ELR (cell line): ENCODE results near the gene DUSP8.

ENCODE experiments used
- DNase-seq: peaks from one replicate; pipeline ENCODE4 v3.0.0-alpha.2; 2015; ENCODE audit warnings: low read depth

The DUSP8 gene

DNA sequence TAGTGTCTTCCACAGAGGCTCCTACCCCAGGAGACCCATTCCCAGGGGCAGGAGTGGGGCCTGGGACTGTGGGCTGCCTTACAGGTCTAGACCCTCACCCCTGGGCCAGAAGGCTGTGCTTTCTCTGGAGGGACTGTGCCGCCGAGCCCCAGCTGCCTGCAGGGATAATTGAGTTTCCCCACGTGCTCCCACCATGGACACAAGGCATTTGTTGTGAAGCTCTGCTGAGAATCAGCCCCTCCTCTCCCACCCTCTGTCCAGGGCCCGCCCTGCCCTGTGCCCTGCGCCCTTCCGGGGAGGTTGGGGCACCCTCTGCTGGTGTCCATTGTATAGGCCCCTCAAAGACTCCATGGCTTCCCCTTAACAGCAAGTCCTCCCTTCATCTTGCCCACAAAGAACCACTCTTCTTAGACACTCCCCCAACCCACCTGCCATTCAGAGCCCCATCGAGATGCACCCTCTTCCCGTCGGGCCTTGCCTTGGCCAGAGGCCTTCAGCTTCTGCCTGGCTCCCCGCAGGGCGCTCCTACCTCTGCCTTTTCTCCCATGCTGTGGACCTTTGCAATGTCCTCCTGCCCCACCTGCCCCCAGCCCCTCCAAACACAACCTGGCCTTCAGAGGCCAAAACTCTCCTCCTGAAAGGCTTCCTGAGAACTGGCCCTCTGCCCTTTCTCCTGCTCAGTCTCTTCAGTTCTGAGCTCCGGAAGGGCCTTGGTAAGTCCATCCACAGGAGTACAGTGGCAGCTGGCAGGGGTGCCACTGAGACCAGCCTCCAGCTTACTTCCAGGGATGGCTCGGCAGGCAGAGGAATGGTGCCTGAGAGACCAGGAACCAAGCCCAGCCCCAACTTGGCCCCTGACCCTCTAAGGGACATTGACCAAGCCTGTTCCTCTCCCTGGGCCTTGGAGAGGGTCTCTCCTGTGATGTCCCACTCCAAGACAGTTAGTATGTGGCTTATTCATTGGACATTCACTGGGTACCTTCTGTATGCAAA lies 22.4 kb downstream of the DUSP8 start:
- DNase-seq = no peak

DNA sequence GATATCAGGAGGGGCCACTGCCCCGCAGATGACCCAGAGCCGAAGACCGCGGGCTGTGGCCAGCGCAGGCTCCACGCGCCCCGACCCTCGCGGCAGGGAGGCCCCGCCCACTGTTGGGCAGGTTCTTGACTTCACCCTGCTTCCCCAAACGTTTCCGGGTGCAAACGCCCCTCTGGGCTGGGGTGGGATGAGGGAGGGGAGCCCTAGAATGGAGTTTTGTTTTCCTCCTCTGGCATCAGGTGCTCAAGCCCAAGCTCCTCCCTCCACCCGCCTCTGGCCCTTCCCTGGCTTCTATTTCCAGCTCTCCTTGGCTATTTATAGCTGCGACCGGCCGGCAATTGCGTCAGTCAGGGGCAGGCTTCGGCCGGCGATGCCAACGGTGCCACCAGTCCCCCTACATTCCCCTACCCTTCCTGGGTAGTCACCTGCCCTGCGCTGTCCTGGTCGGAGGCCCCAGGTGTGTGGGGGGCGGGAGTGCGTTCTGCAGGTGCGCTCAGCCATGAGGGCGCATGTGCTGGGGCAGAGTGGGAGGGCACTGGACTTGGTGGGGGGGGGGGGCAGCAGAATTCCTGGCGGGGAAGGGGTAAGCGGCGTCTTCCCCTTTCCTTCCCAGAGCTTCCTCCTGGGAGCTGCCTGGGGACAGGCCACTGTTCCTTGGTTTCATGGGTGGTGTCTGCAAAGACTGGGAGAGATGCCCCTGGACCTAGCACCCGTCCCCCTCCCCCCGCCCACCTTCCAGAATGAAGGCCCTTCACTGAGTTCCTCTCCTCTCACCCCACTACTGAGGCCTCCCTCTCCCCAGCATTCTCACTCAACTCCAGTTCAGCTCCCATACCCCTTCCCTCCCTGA lies 23.6 kb downstream of the DUSP8 start:
- peak; percentile 28 for DNase-seq

DNA sequence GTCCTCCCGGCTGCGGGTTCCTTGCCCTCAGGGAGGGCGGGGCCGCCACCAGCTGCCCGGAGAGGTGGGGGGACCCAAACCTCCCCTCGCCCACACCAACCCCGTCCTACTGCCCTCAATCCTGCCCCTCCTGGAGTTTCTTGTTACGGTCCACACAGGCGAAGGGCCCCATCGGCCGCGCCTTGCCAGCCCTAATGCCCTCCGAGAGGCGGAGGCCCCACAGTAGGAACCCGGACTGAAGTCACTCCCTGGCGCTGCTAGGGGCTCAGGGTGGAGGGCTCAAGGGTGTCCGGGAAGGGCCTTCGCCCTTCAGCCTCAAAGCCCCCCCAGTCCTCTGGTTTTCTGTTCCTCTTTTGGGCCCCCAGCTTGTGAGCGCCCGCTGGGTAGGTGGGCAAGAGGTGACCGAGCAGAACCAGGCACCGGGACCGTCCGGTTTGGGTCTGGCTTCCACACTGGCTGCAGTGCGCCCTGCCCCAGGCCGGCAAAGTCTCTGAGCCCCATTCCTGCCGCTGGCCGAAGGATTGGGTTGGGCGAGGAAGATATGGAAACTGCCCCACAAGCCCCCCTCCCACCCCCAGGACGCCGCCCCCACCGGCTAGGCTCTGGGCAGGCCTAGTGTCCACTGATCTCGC lies 24.5 kb downstream of the DUSP8 start:
- DNase-seq = no peak

DNA sequence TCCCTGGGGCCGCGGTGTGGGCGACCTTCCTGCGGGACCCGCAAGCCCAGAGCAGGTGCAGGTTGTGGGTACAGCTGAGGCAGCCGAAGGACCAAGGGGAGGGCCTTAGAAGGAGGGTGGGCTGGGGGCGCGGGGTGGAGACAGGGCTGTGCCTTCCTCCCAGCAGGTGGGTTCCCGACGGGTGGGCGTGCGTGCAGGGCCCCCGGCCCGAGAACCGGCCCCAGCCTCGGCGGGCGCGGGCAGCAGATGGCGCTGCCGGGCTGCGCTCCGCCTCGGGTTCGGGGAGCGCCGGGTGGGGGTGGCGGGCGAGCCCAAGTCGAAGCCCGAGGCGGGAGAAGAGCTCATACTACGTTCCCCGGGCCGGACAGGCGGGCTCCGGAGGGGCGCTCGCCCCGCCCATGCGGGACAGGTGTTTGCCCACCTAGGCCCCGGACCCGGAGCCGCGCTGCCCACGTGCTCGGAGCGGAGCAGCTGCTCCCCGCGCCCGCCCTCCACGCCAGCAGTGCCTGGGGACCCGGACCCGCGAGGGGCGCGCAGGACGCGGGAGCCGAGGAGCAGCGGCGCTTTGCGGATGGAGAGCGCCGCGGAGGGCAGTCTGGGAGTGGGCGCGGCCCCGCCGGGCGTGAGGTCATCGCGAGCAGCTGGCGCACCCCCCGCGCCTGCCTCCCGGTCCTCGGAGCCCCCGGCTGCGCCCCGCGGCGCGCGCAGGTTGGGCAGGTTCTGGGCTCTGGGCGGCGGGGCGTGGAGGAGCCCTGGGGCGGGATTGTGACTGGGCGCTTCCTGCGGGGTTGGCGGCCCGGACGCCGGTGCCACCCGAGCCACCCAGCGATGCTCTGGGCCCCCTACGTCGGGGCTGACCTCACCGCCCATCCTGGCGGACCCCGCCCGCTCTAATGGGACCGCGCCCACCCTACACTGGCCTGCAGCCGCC lies 25.3 kb downstream of the DUSP8 start:
- peak; percentile 57 for DNase-seq

DNA sequence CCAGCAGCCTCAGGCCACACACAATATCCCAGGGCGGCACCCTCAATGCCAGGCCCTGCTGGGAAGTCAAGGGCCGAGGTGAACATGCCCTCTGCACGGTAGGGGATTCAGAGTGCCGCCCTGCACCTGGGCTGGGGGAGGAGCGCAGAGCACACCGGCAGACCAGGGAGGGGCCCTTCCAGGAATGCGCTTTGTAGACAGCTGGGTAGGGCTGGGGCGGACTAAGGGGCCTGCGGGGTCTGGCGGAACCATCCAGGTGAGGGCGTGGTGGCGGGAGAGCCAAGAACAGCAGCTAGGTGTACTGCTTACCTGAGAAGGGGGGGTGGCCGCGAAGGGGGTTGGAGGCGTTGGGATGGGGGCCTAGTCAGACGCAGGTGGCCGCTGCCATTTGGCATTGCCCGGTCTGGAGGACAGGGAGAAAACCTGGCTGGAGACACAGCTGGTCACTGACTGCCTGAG lies 26.0 kb downstream of the DUSP8 start:
- no peak for DNase-seq

DNA sequence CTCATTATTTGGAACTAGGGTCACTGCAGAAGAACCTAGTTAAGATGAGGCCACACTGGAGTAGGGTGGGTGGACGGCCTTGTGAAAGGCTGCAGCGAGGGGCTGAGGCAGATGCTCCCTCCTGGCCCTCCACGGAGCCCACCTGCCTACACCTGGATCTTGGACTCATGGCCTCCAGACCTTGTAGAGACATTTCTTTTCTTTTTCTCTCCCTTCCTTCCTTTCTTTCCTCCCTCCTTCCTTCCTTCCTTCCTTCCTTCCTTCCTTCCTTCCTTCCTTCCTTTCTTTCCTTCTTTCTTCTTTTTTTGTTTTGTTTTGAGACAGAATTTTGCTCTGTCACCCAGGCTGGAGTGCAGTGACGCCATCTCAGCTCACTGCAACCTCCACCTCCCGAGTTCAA lies 26.6 kb downstream of the DUSP8 start:
- DNase-seq = no peak

DNA sequence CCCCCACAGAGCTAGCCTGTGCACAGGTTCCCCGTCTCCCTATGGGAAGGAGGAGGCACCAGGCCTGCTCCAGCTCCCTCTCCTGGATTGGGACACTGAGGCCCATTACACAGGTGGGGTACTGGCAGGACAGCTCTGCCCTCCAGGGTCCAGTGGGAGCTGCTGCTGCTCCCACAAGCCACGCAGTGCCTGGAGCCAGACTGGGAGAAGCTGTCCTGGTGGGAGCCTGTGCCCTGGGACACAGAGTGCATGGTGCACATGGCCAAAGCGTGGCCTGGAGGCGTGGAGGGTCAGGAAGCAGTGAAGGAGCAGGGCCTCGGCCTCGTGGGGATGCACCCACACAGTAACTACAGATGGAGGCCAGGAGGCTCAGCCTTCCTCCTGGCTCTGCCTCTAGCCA lies 27.5 kb downstream of the DUSP8 start:
- DNase-seq = no peak

DNA sequence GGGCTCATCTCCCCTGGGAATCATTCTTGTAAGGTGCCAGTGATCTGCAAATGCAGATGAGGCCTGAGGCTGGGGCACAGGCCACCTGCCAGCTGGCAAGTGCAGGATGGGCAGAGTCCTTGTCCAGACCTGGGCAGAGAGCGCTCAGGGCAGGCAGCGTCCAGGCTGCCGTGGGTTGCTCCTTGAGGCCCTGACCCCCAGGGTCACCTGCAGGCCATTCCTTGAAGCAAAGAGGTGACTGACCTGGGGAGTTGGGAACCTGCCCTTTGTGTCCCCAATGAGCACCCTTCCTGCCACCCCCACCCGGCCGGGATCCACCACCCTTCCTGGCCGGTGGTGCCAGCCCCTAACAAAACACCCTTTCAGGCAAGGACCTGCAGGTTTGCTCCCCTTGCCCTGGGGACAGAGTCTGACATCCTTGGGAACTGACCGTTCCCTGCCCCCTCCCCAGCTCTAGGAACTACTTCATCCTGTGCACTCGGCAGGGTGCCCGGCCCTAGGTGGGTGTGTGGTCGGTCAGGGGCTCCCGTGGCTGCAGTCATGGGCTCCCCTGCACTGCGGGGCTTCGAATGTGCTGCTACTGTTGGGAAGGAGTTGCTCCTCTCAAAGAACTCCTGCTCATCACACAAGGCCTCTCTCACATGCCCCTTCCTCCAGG lies 28.3 kb downstream of the DUSP8 start:
- DNase-seq = no peak

DNA sequence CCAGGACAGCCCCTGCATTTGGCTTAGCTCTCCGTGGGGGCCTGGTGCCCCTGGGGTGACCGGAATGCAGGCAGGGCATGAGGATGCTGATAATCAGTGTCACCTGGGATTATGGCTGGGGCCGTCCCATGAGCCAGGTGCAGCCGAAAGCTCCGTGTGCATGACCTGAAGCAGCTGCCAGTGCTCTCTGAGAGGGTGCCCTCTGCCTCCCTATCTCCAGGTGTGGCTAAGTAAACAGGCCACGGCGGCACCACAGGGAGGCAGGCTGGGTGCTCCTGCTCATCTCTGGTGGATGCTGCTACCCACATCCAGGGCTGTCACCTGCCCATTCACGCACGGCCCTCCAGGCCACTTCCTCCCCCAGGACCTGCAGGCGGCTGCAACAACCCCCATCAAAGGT lies 29.8 kb downstream of the DUSP8 start:
- no peak for DNase-seq

DNA sequence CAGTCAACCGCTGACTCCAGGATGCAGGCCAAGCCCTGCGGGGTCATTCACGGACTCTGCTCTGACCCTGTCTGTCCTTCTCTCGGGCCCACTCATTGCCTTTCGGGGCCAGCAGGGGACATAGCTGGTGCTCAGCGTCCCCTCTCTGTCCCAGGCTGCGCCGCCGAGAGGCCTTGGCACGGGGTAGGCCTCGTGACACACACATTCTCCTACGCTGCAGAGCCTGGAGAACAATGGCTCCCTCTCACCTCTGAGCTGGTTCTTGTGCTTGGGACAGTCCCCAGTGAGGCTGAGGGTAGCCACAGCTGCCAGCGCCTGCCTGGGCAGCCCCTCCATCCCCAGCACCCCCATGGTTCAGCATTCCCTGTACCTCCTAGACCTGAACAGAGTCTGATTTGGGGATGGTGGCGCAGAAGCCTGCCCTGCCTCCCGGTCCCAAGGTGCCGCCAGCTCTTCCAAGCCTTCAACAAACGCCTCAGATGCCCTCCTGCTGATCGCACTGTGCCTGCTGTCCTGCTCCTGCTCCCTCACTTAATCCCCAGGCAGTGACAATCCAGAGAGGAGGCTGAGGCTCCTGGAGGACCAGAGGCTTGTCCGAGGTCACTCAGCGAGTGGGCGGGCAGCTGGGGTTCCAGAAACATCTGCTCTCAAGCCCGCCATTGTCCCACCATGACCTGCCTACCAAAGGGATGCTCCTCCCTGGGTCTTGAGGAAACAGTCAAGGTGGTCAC lies 30.4 kb downstream of the DUSP8 start:
- DNase-seq = no peak

DNA sequence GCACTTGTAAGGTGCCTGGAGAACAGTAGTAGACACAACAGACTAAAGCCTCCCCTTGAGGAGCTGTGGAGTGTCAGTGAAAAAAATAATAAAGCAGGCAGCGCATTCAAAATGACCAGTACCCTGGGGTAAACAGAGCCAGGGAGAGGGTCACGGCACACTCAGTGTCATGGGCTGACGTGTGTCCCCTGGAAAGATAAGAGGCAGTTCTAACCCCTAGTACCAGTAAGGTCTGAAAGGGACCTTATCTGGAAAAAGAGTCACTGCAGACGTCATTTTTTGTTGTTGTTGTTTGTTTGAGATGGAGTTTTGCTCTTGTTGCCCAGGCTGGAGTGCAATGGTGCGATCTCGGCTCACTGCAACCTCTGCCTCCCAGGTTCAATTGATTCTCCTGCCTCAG lies 32.0 kb downstream of the DUSP8 start:
- DNase-seq = no peak

DNA sequence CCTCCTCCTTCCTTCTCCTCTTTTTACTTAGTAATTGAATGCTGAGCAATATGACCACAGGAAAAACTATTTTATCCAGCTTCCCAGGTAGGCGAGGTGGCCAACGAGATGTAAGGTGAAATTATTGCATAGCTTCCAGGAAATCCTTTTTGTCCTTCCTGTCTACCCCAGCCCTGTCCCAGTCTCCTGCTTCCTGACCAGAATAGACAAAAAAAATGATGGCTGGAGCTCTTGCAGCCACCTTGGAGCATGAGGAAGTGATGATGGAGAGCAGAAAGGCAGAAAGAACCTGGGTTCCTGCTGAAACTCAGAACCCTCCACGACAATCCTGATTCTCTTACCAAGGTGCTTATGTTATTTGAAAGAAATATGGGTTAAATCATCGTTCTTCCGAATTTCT lies 33.9 kb downstream of the DUSP8 start:
- DNase-seq = no peak

DNA sequence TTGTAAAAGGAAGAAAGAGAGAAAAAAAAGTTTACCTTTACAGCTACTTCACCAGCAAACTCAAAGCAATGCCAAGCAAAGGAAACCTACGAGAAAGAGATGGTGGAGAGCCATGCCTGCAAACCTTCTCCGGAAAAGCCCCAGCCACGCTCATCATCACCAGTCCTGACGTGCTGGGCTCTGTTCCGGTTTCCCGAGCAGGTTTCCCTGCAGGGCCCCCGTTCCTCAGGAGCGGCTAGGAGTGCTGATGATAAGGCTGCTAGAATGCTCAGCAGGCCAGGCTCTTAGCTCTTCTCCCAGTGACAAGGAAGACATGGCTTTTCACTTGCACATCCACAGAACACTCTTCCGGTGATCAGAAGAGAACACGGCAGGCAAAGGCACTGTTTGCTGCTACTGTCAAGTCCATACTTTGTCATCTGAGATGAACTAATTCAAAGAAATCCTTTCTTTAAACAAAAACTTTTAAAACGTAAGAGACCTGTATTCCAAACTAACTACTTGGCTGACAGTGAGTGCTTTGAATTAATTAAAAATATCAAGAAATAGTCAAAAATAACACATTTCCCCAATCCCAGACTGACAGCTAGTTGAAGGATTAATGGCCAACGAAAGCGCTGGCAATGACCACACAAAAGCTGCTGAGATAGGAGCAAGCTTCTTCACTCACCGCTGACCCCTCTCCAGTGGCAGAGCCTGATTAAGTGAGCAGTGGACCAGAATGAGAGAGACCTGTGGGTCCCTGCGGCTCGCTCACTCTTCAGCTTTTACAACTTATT lies 35.8 kb downstream of the DUSP8 start:
- no peak for DNase-seq

DNA sequence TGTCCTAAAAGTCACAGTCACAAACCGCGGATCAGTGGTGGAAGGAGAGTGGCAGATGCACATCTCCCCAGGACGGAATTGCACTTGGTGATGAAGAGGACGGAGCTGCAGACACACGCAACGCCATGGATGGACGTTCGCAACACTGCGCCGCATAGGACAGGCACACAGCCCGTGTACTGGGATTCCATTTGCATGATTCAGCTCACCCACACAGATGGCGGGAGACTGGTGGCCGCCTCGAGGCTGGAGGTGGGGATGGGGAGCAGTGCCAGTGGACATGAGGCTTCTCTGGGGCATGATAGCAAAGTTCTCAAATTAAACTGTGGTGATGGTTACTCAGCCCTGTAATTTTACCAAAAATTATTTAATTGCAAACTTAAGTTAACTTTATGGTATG lies 37.4 kb downstream of the DUSP8 start:
- DNase-seq = peak; percentile 52

DNA sequence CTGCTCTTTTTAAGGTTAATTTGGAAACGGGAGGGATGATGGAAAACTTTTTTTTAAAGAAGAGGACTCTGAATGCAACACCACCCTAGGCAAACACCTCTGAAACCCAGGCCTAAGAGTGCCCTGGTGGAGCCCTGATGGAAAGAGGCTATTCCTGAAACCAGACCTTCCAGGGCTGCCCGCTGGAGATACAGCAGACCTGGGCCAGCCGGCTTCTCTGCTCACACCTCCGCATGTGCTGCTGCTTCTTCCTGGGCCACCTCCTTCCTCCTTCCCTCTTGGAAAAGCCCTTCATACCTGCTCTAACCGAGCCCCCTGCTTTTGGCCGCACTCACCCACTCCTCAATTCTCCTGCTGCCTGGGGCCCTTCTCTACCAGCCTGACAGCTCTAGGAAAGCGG lies 37.9 kb downstream of the DUSP8 start:
- no peak for DNase-seq

DNA sequence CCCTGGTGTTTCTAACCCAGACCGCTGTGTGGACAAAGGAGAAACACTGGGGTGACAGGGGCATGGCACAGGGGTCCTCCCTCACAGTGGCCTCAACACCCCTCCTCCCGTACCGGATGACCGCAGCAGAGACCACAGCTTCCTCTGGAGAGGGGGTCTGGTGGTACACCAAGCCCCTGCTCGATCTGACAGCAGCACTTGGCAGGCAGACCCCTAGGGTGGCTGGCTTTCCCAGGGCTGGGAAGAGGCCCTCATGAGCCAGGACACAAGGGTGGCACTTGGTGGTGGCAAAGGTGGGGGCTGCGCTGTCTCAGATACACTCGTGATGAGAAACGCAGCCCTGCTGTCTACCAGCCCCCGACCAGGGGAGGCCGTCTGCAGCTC lies 38.7 kb downstream of the DUSP8 start:
- DNase-seq = no peak

DNA sequence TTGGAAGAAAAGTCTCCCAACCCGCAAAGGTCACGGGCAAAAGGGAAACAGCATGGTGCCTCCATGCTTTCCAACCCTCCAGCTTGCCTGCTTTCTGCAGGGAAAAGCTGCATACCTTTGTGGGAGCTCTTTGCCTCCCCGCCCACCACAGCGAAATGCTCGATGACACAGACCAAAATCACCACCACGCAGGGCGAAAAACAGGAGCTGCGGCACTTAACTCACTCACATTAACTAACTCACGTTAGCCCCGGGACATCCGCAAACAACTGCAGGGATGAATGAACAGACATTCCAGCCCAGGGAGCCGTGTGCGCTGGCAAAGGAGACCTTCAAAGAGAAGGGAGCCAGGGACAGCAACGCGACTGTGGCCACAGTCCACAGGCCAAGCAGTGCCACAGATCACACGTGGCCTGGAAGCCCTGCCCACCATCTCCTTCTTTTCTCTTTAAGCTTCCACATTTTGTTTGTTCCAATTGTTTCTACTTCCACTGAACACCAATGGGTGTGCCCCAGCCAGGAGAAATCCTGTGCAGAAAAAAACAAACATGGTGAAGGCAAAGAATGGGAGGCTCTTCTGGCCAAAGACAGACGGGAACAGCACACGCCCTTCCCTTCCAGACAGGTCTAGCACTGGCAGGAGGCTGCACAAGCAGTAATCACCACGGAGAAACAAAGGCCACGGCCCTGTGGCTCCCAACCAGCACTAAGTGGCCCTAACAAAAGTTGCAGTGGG lies 39.3 kb downstream of the DUSP8 start:
- peak; percentile 80 for DNase-seq

DNA sequence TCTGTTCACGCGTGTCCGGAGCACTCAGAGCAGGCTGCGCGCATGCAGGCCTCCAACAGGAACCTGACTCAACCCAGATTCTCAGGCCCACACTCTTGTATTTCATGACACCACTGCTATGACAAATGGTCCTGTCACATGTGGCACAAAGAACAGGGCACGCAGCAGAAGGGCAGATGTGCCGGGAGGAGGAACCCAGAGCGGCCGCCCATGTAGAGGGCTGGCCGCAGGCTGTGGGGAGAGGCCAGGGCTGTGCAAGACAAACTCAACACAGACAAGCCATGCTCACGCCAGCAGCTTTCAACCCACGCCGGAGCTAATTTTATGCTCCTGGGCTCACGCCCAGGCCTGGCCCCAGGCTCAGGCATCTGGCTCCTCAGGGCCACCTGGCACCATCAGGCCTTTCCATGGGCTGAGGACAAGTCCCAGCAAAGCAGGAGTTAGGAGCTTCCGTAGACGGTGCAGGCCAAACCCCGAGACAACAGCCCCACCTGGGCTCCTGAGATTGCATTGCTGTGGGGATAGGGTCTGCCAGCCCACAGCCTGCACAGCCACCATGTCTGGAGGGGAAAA lies 40.0 kb downstream of the DUSP8 start:
- DNase-seq = peak; percentile 59
